Subcutaneous abdominal adipose tissue (tissue), 5 donors: ENCODE data around the gene NMNAT2.

ENCODE experiments used
- H3K27ac ChIP-seq: one replicate; pipeline ENCODE4 v1.7.0; 2013; ENCODE audit warnings: low read depth, mild to moderate bottlenecking, inconsistent platforms, low read length, moderate library complexity
- H3K27me3 ChIP-seq, 5 donors: one replicate each; pipeline ENCODE4 v1.7.0; 2013; ENCODE audit warnings: low read length in 5 of 5, inconsistent platforms in 1 of 5; ENCODE audit not compliant: control insufficient read depth in 5 of 5, insufficient read depth in 4 of 5
- H3K36me3 ChIP-seq, 5 donors: one replicate each; pipeline ENCODE4 v1.7.0; 2013; ENCODE audit warnings: low read length in 5 of 5; ENCODE audit not compliant: control insufficient read depth in 5 of 5, insufficient read depth in 5 of 5
- H3K4me1 ChIP-seq, 5 donors: one replicate each; pipeline ENCODE4 v1.7.0; 2013; ENCODE audit warnings: low read length in 5 of 5, mild to moderate bottlenecking in 3 of 5, moderate library complexity in 1 of 5; ENCODE audit not compliant: control insufficient read depth in 5 of 5, insufficient read depth in 5 of 5
- H3K4me3 ChIP-seq, 5 donors: one replicate each; pipeline ENCODE4 v1.7.0; 2013; ENCODE audit warnings: low read length in 5 of 5, low read depth in 1 of 5
- H3K9ac ChIP-seq, 5 donors: one replicate each; pipeline ENCODE4 v1.7.0; 2013; ENCODE audit warnings: low read length in 5 of 5, mild to moderate bottlenecking in 4 of 5, moderate library complexity in 3 of 5
- H3K9me3 ChIP-seq, 5 donors: one replicate each; pipeline ENCODE4 v1.7.0; 2013; ENCODE audit warnings: low read length in 5 of 5; ENCODE audit not compliant: control insufficient read depth in 5 of 5
- donor health status: healthy.
- donor health status: healthy.
- donor health status: healthy.
- donor health status: healthy.
- donor health status: healthy.

Gene NMNAT2

DNA sequence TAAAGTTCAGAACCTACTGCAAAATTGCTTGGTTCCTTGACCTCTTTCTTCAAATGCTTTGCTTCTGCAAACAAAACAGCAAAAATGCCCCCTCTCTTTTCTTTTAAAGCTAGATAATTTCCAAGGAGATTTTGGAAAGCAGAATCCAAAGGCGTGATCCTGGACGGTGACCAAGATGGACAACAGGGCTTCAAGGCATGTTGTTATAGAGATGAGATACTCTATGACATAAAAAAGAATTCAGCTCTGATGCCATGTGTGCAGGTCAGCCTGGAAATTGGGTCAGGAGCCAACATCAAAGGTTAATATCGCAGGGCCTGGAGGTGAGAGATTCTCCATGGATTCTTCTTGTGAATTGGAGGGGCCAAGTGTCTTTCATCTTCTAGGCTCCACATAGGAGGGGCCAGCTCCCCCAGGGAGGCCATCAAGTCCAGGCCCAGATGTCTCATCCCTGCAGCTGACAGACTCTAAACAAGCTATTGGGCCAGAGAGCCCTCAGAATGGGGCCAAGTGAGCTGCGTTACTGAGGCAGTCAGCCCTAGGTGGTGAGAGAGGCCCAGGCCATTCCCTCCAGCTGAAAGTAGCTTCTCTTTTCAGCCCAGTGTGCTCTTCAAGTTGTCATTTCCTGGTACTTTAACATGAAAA, 45.5 kb downstream of the NMNAT2 start:
- Histone ChIP-seq H3K4me3 (no peak overlapping the region), H3K27me3 (peaks cover 0 to 4% (median 0%) of the 10 kb centered on the region in 5 donors), H3K36me3 (no peaks in the 10 kb centered on the region), H3K9me3 (peaks cover 0 to 3% (median 0%) of the 10 kb centered on the region in 5 donors), H3K27ac (no peak overlapping the region), H3K9ac (no peak overlapping the region), H3K4me1 (peaks cover 0 to 5% (median 0%) of the 10 kb centered on the region in 5 donors)

DNA sequence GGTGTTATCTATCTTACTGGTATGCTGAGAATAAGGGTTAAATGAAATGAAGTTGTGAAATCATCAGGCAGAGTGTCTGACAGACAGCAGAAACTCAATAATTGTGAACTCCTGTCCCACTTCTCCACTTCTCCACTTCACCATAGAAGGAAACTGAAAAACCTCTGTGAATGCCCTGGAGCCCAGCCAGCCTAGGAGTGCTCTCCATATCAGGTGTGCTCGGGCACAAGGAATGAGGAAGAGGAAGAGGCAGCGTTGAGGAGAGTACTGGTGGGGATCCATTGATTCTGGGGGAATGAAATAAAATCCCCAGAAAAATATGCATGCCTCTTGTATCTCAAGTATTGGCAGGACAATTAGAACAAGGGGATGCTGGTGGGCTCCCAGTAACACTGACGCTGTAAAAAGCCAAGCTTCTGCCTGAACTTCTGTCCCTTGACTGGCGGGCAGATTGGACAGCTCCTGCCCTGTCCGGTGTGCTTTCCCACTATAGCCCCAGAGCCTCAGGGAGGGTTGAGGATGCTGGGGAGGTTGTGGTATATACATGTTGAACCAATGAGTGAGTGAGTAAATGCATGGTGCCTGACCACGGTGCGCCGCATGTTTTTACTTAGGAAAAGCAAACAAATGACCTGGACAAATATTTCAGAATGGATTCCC, 47.7 kb downstream of the NMNAT2 start:
- peaks cover 0 to 2% (median 0%) of the 10 kb centered on the region in 5 donors for H3K4me1 ChIP-seq
- no peak overlapping the region for H3K27ac ChIP-seq
- H3K9me3 ChIP-seq = no peaks in the 10 kb centered on the region
- no peak overlapping the region for H3K9ac ChIP-seq
- peaks cover 0 to 4% (median 0%) of the 10 kb centered on the region in 5 donors for H3K27me3 ChIP-seq
- no peak overlapping the region for H3K4me3 ChIP-seq
- H3K36me3 ChIP-seq = no peaks in the 10 kb centered on the region

- no peak overlapping the region for H3K27ac ChIP-seq
- no peaks in the 10 kb centered on the region for H3K36me3 ChIP-seq
- no peaks in the 10 kb centered on the region for H3K9me3 ChIP-seq
- H3K4me1 ChIP-seq = peaks cover 0 to 2% (median 0%) of the 10 kb centered on the region in 5 donors
- peaks cover 0 to 4% (median 0%) of the 10 kb centered on the region in 5 donors for H3K27me3 ChIP-seq
- H3K9ac ChIP-seq = no peak overlapping the region
- no peak overlapping the region for H3K4me3 ChIP-seq
Observed at GRCh38 chr1:183368213-183369108, 49.7 kb downstream of the NMNAT2 start.

GRCh38 chr1:183366116-183366515, 52.1 kb downstream of the NMNAT2 start:
- Histone ChIP-seq H3K36me3 (no peaks in the 10 kb centered on the region), H3K4me3 (no peak overlapping the region), H3K9ac (no peak overlapping the region), H3K27me3 (peaks cover 0 to 4% (median 0%) of the 10 kb centered on the region in 5 donors), H3K4me1 (peaks cover 0 to 2% (median 0%) of the 10 kb centered on the region in 5 donors), H3K9me3 (no peaks in the 10 kb centered on the region), H3K27ac (no peak overlapping the region)

DNA sequence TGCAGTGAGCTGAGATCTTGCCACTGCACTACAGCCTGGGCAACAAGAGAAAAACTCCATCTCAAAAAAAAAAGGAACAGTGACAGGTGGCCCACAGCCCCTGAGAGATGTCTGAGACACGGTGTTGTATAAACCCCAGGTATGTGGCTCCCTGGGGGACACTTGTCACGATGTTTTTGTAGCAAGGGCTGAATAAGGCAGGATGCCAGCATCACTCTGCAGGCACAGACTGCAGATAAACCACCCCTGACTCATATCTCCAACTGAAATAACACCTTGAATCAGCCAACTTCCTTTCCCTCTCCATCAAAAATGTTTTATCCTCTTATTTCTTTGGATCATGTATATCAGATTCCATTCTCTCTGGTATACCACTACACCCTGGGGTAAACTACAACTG, 52.5 kb downstream of the NMNAT2 start:
- Histone ChIP-seq H3K4me3 (no peak overlapping the region), H3K36me3 (no peaks in the 10 kb centered on the region), H3K4me1 (peaks cover 0 to 2% (median 0%) of the 10 kb centered on the region in 5 donors), H3K27ac (no peak overlapping the region), H3K9ac (no peak overlapping the region), H3K9me3 (no peaks in the 10 kb centered on the region), H3K27me3 (peaks cover 0 to 4% (median 0%) of the 10 kb centered on the region in 5 donors)

DNA sequence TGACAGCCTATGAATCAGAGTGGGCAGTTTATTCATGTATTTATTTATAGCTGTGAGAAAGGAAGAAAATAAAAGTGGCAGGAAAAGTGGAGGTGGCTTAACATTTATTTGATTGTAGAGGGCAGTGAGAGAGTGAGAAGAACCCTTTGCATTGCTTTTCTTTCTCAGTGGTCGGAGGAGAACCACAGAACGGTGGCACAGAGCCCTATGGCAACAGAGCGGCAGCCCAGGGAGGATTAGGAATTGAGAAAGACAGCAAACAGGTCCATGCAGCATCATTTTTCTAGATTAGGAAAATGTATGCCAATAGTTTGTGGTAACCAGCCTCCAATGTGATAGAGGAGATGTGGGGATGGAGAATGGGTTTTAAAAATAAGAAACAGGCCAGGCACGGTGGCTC, 53.1 kb downstream of the NMNAT2 start:
- H3K4me1 ChIP-seq = peaks cover 0 to 3% (median 0%) of the 10 kb centered on the region in 5 donors
- H3K4me3 ChIP-seq = no peak overlapping the region
- no peak overlapping the region for H3K9ac ChIP-seq
- H3K9me3 ChIP-seq = no peaks in the 10 kb centered on the region
- no peaks in the 10 kb centered on the region for H3K27me3 ChIP-seq
- H3K27ac ChIP-seq = no peak overlapping the region
- no peaks in the 10 kb centered on the region for H3K36me3 ChIP-seq

GRCh38 chr1:183363972-183364371, 54.2 kb downstream of the NMNAT2 start:
- no peak overlapping the region for H3K27ac ChIP-seq

DNA sequence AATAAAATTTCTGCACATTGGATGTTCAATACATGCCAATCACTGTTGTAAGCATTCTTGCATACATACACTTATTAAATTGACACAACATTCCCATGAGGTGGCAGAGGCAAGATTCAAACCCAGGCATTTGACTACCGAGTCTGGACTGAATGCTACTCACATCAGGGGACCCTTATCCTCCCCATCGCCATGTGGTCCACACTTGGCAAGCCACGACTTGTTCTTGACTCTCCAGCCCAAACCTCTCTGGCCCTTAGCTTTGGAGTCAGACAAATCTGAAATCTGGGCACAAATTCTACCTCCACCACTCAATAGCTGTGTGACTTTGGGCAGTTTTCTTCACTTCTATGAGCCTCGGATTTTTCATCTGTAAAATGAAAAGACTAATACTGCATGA, 57.1 kb downstream of the NMNAT2 start:
- peaks cover 0 to 4% (median 0%) of the 10 kb centered on the region in 5 donors for H3K4me1 ChIP-seq
- H3K4me3 ChIP-seq = no peak overlapping the region
- H3K9me3 ChIP-seq = no peaks in the 10 kb centered on the region
- H3K27me3 ChIP-seq = peaks cover 0 to 5% (median 0%) of the 10 kb centered on the region in 5 donors
- no peak overlapping the region for H3K27ac ChIP-seq
- H3K9ac ChIP-seq = no peak overlapping the region
- no peaks in the 10 kb centered on the region for H3K36me3 ChIP-seq

More at GRCh38 chr1:183363972-183364371, 54.2 kb downstream of the NMNAT2 start:
- Histone ChIP-seq H3K4me3 (no peak overlapping the region), H3K27me3 (peaks cover 0 to 5% (median 0%) of the 10 kb centered on the region in 5 donors), H3K9ac (no peak overlapping the region), H3K4me1 (peaks cover 0 to 4% (median 0%) of the 10 kb centered on the region in 5 donors), H3K36me3 (no peaks in the 10 kb centered on the region), H3K9me3 (no peaks in the 10 kb centered on the region)

- Histone ChIP-seq H3K4me3 (no peak overlapping the region), H3K27me3 (peaks cover 0 to 5% (median 0%) of the 10 kb centered on the region in 5 donors), H3K9ac (no peak overlapping the region), H3K36me3 (no peaks in the 10 kb centered on the region), H3K4me1 (peaks cover 0 to 4% (median 0%) of the 10 kb centered on the region in 5 donors), H3K9me3 (no peaks in the 10 kb centered on the region), H3K27ac (no peak overlapping the region)
Observed at GRCh38 chr1:183360473-183360872, 57.7 kb downstream of the NMNAT2 start.
